ENCODE results near the gene FHDC1. TPM values are rescaled to one million over a fixed set of nuclear protein-coding genes. Genes with fewer than 3 reads are reported as not detected.

FHDC1 gene
- total RNA-seq (2022; extraction: Qiagen RNA extraction) = 0.35 to 0.54 TPM (median 0.44 TPM) in 5 replicates

GRCh38 chr4:152935631-152936445 lies at the start of gene FHDC1:
Gene FHDC1 (plus strand): TSS chr4:152936323. CDS start chr4:152943058, 6,735 bp downstream.

Other genes starting within 250 kb of the FHDC1 start
- 0.12 to 0.39 TPM (median 0.23 TPM) in 5 replicates for gene TIGD4, start 156.6 kb upstream of the FHDC1 start, total RNA-seq (2022; extraction: Qiagen RNA extraction)
- gene ARFIP1, start 156.4 kb upstream of the FHDC1 start, total RNA-seq (2022; extraction: Qiagen RNA extraction) = 13.5 to 19.7 TPM (median 15.9 TPM) in 5 replicates

Data from A549 treated with CORT108297 at 1 μM for 4 hours (cell line).